Fibroblast of mammary gland (primary cell): ENCODE results near the gene UNC119B.

Experiments
- DNase-seq: peaks from one replicate; pipeline ENCODE4 v3.0.0-alpha.2; 2010; ENCODE audit warnings: low read depth
- H3K4me3 ChIP-seq: 2 replicates; pipeline ENCODE4 v1.5.1; 2011; ENCODE audit warnings: low read depth, mild to moderate bottlenecking, low read length, moderate library complexity; ENCODE audit not compliant: control insufficient read depth
- TF ChIP-seq, protein P1 (sequence below): conservative IDR thresholded peaks from 2 replicates; pipeline ENCODE4 v1.5.1; 2011; ENCODE audit warnings: low read depth, low read length, inconsistent platforms; ENCODE audit not compliant: control insufficient read depth, insufficient read depth

The UNC119B gene

DNA sequence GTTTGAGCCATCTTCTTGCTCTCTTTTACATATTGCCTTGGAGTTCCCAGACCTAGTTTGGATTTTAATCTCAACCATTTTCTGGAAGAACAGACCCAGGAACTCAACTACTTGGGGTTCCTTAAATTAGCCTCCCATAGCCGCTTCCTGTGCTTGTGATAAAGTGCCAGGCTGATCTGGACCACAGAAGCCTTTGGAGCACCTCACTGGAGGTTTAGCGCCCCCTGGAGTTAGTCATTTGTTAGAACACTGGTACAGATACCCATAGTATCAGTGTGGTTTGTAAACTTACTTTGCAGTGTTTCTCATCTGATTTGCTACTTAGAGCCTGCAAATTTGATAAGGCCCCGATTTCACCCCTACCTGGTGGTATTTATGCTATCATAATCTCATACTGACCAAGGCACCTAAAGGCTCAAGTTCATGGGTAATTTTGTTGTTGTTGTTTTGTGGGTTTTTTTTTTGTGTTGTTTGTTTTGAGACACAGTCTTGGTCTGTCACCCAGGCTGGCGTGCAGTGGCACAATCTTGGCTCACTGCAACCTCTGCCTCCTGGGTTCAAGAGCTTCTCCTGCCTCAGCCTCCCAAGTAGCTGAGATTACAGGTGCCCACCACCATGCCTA lies 3.7 kb downstream of the UNC119B start:
- TF ChIP-seq, protein P1, sequence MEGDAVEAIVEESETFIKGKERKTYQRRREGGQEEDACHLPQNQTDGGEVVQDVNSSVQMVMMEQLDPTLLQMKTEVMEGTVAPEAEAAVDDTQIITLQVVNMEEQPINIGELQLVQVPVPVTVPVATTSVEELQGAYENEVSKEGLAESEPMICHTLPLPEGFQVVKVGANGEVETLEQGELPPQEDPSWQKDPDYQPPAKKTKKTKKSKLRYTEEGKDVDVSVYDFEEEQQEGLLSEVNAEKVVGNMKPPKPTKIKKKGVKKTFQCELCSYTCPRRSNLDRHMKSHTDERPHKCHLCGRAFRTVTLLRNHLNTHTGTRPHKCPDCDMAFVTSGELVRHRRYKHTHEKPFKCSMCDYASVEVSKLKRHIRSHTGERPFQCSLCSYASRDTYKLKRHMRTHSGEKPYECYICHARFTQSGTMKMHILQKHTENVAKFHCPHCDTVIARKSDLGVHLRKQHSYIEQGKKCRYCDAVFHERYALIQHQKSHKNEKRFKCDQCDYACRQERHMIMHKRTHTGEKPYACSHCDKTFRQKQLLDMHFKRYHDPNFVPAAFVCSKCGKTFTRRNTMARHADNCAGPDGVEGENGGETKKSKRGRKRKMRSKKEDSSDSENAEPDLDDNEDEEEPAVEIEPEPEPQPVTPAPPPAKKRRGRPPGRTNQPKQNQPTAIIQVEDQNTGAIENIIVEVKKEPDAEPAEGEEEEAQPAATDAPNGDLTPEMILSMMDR: peak; percentile 86
- DNase-seq: peak; percentile 81
- H3K4me3 ChIP-seq: no peak overlapping the region

DNA sequence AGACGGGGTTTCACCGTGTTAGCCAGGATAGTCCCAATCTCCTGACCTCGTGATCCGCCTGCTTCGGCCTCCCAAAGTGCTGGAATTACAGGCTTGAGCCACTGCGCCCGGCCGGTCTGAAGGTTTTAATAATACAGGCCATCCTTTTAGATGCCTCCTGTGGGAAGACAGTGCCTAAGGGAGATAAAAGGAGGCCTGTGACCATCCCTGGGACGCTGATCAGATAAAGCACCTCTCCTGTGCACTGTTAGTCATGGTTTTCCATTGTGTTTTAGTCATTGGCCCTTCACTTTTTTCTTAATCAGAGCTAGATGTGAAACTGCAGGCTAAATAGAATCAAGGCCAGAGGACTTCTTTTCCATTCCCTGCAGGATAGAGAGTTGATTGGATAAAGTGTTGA lies 7.8 kb downstream of the UNC119B start:
- TF ChIP-seq, protein P1: no peak
- DNase-seq: no peak
- H3K4me3 ChIP-seq: no peak overlapping the region

DNA sequence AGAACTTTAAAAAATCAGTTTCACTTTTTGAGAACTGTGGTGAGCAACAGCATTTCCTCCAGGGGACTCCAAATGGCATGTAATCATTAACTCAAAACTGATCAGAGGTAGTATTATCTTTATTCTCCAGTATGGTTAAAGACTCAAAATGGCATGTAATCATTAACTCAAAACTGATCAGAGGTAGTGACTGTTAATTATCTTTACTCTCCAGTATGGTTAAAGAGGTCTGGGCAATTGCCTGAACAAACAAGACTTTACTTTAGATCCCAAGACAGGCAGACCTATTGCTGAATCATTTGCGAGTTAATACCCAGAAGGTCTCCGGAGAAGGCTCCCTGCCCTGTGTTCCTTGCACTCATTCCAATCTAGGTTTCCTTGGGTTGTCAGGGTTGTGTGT lies 8.8 kb downstream of the UNC119B start:
- TF ChIP-seq, protein P1: no peak
- no peak for DNase-seq
- H3K4me3 ChIP-seq: no peak overlapping the region

DNA sequence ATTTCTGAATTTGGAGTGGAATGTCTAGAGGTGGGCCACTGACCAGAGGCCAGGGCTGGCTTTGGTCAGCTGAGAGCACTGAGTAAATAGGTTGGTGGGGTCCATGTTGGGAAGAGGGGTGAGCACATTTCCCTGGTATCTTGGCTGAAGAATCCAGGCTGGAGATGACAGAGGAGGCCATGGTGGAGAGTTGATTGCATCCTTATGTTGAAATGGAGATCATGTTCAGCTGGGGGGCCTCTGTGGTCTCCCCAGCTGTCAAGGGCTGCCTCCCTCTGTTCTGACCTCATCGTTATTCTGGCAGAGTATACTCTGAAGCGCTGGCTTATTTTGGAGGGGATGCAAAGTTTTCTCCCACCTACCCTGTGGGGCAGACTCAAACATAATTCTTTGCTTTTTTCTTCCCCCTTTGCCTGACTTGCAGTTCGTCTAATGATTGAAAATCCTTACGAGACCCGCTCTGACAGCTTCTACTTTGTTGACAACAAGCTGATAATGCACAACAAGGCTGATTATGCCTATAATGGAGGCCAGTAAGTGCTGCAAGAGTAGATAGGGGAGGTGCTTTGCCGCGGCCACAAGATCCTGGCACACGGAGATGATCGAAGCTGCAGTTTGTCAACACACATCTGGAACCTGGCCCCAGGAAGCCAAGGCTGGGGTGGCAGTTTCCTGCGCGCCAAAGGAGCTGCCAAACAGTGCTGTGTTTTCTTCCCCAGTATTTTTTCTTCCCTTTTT lies 9.4 kb downstream of the UNC119B start:
- TF ChIP-seq, protein P1: no peak
- DNase-seq: no peak
- no peak overlapping the region for H3K4me3 ChIP-seq

DNA sequence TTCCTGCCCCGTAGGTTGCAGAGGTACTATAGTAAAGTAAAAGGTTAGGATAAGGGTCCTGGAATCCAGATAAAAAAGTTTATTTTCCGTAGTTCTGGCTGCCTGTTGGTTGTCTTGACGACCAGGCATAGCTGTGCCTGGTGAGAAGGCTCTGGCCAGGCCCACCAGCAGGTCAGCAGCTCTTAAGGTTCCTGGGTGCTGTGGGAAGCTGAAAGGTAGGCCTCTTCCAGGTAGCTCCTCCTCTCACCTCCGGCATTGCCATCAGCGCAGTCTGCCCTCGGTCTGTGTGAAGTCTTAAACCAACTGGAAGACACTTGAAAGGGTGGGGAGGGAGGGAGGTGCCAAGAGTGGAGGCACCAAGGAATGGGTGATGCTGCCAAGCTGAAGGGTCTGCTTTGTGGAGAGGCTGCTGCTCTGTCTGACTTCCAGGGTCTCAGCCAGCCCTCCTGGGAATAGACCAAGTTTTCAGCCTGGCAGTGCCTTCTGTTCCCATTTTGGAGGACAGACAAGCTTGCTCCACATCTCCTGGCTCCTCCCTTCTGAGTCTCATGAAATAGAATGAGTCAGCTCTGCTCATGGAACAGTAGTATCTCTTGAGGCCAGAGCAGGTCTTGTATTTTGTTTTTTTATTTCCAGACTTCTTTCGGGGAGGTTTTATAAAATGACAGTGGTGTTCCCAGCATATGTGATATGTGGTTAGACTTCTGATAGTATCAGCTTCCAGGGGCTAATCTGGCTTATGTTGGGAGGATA lies 10.2 kb downstream of the UNC119B start:
- TF ChIP-seq, protein P1: no peak
- DNase-seq: peak; percentile 81
- no peak overlapping the region for H3K4me3 ChIP-seq

DNA sequence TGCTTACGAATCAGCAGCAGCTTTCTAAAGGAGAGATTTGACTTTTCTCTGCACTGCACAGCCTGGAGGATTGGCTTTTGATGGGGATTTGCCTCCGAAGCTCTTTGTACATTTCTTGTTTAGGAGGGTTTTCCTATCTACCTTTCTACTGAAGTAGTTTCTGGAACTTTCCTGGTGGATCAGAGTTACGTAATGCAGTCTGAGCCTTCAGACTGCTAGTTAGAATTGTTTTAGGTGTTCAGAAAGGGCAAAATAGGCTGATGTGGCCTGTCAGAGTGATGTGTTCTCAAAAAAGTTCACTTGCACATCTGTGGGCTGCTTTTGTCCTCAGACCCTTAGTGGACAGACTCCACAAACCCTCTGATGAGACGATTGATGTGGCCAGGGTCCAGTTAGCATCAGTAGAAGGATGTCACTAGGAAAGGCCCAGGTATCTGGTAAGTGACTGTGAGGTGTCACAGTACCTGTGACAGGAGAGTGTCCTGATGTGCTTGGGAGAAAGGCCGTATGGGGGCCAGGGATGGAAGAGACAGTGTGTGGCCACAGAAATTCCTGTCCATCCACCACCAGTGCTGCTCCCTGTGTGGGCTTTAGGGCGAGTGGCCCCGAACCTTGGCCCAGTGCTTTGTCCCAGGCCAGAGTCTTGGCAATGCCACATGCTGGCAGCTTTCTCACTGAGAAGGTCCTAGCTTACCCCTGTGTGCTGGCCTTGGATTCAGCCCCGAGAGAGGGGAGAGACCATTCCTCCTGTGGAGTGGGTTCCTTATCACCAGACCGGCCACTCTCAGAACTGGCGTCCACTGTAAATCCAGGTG lies 10.9 kb downstream of the UNC119B start:
- DNase-seq: no peak
- TF ChIP-seq, protein P1: no peak
- H3K4me3 ChIP-seq: no peak overlapping the region
